HG03565 (cell line): ENCODE data around the gene GALC.
"Not testable (repeated sequence)": the region's sequence is repeated elsewhere in the genome, so short reads cannot be mapped to it uniquely, and the experiment has no call there.

Experiments used
- ATAC-seq: cut with Tn5 transposase; IDR thresholded peaks from one replicate; pipeline ENCODE4 v1.9.1; 2021; ENCODE audit warnings: mild to moderate bottlenecking, moderate library complexity; ENCODE audit not compliant: unreplicated experiment

GALC gene

GRCh38 chr14:87992718-87993628 is at the start of gene GALC:
TSS of gene GALC (minus strand) at chr14:87993182. CDS start at chr14:87993164, 18 bp downstream.
- peak; percentile 82 for ATAC-seq

DNA sequence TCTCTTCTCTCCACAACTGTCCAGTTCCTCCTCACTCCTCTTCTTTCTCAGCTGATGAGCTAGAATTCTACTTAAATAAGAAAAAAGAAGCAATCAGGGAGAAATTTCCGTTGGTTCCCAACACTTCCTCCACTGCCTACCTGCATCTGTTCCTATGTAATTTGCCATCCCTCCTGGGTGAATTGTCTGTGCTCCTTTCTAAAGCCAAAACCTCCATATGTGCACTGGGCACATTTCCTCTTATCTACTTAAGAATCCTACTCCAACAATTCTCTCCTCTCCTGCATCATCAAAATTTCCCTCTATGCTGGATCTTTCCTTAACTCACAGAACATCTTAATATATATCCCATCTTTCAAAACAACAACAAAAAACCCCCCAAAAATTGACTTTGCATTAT is 47.2 kb upstream of the GALC start:
- no peak for ATAC-seq

DNA sequence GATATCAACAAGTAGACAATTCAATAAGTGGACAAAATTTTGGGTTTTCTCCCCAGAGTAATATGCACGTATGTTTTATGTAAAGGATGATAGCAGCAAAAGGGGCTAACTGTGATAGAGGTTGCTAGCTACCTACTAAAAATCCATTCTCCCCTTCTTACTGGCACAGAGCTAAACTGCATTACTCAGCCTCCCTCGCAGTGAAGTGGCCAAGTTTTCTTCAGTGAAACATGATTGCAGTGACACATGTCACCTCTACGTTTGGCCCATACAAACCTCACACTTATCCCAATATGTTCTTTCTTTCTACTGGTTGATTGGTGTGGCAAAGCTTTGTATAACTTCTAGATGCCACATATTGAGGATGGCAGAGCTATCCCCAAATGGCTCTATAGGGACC is 46.2 kb upstream of the GALC start:
- ATAC-seq: no peak

GRCh38 chr14:88037325-88037724 is 44.3 kb upstream of the GALC start:
- ATAC-seq: no peak

- no peak for ATAC-seq
Observed at GRCh38 chr14:88036422-88036821, 43.4 kb upstream of the GALC start.

DNA sequence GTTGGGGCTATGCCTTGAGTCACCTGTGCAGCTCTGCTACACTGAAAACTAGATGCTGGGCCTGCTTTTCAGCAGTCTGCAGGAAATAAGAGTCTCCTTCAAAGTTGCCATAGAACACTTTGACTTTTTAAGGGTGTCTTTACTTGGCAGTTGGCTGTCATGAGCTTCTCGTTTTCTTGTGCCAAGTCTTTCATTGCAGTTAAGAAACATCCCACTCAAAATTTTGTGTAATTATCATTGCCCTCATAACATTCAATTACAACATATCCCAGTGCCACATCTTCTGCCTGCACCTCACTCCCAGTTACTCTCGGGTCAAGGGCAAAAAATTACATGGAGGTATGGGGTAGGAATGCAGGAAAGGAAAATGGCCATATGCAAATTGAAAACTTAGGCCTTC is 41.1 kb upstream of the GALC start:
- ATAC-seq: no peak

GRCh38 chr14:88032373-88032772 is 39.4 kb upstream of the GALC start:
- no peak for ATAC-seq

- no peak for ATAC-seq
Observed at GRCh38 chr14:88030892-88031291, 37.9 kb upstream of the GALC start.

- no peak for ATAC-seq
Observed at GRCh38 chr14:88030079-88030478, 37.1 kb upstream of the GALC start.

DNA sequence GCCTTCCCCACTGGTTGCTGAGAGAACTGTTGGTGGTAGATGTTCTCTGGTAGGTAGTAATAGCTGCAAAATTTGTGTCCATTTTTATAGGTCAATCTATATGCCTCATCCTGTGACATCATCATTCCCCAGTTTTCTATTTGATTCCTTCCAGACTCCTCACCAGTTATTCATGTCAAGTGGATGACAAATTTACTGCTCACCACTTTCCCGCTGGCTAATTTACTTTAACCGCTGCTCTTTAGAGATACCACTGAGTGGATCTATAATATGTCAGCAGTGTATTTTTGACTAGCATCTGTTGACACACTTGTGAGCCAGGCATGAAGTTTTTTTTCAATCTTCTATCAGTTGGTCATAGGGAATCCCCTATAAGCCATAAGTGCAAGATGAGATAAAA is 36.5 kb upstream of the GALC start:
- ATAC-seq: no peak

- no peak for ATAC-seq
Observed at GRCh38 chr14:88026890-88027289, 33.9 kb upstream of the GALC start.

GRCh38 chr14:88025313-88025712 is 32.3 kb upstream of the GALC start:
- no peak for ATAC-seq

- not testable (repeated sequence) for ATAC-seq
Observed at GRCh38 chr14:88024252-88025086, 31.5 kb upstream of the GALC start.

GRCh38 chr14:88023658-88024187 is 30.7 kb upstream of the GALC start:
- ATAC-seq: no peak

DNA sequence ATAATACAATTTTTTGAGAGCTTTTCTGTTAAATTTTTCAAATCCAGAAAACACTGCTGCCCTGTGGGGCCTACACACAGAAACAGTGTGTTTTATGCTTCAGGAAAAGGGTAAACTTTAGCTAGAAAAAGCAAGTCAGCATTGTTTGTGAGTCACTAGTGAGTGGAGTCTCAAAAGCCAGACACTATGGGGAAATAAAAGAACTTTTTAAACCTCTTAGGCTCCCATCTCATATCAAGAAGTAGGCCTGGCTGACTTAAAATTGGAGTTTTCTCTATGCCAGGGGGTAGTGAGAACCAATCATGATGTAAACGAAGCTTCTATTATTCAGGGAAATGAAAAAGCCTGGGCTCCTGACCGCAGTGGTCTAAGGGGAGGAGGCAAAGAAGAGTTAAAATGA is 24.6 kb upstream of the GALC start:
- ATAC-seq: no peak

DNA sequence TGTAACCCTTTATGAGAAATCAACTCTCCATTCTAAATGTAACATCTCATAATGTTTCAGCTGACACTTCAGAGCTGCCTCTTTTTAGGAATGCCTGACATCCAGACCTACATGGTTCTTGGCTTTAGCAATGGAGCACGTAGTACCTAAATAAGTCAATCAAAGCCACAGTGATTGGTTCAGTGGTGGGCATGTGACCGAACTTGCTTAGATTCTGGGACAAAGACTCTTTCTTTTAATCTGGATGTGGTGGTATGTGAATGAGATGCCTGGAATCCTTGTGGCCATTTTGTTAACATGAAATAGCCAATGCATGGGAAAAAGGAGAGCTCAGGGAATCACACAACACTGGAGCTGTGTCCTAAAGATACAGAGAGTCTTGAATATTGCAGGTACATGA is 23.8 kb upstream of the GALC start:
- ATAC-seq: no peak

DNA sequence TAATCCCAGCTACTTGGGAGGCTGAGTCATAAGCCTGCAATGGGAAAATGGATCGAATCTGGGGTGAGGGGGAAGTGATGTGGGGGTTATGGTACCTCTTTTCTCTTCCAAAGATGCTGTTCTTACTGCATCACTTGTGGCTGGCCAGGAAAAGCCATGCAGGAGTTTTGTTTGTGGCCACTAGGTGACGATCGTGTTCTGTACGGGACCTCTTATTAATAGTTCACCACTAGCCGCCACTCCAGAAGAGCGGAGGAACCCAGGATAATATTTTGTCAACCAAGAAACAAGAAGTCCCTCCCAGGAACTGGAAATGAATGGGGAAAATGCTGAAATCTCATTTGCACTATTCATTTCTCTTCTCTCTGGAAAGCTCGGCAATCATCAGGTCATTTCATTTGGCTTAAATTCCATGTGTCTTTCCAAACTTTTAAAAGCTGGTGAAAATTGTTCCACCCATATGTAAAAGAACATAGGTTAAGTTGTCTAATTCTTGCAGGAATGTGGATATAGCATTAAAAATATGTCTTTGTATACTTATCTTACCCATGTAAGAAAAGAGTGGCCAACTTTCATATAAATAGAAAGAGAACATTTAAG is 20.9 kb upstream of the GALC start:
- ATAC-seq: peak; percentile 88

- ATAC-seq: no peak
Observed at GRCh38 chr14:88012495-88012894, 19.5 kb upstream of the GALC start.

DNA sequence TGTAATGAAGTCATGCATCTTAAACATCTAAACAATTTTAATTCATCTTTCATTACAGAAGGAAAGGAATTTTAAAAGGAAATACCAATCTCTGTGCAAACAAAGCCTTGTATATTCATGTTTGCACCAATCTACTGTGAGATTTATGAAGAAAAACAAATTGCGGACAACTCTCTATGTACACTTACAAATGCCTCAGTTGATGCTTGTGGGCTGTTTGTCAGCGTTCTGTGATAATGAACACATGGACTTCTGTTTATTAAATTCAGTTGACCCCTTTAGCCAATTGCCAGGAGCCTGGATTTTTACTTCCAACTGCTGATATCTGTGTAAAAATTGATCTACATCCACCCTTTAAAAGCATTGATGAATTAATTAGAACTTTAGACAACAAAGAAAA is 17.3 kb upstream of the GALC start:
- no peak for ATAC-seq

DNA sequence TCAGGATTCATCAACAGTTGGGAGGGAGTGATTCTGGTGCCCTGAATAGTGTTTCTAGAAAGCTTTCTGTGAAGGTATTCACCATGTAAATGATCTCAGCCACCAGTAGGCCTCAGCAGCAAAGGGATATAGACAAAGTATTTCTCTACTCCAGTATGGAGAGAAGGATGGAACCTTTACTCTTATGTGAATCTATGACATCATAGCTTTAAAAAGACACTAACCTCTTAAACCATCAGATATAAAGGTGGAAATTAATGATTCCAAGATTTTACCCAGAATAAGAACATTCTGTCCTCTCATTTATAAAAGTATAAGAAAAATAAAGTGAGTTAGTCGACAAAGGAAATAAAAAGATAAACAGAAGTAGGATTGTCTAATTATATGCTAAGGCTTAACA is 16.5 kb upstream of the GALC start:
- no peak for ATAC-seq

DNA sequence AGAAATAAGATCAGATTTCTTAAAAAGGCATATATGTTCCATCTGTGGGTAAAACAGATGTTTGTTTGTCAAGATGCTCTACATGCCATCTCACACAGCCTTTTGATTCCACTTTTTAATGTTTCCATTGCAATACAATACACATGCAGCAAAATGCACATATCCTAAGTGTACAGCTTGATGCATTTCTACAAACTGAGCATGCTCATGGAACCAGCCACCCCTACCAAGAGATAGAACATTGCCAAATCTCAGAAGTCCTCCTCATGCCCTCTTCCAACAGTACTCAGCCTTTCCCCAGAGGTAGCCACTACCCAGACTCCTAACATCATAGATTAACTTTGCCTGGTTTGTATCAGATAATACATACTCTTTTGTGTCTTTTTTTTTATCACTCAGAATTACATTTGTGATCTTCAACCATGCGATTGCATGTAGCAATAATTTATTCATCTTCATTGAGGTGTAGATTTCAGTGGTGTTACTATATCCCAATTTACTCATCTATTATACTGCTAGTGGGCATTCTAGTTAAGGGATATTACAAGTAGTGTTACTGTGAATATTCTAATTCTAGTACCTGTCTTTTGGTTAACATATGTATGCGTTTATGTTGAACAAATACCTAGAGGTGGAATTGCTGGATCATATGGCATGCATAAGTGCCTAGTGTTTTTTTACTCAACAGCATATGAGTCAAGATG is 15.2 kb upstream of the GALC start:
- no peak for ATAC-seq
